Neuronal stem cell (in vitro differentiated cells): Measurements from ENCODE around the gene PLEKHN1.

Experiments used
- DNase-seq: peaks from one replicate; pipeline ENCODE4 v3.0.0-alpha.2; 2013; ENCODE audit warnings: low spot score
- H2AFZ ChIP-seq: one replicate; pipeline ENCODE4 v1.6.1; 2013; ENCODE audit warnings: mild to moderate bottlenecking, low read length, inconsistent platforms
- H2AK5ac ChIP-seq: 2 replicates; pipeline ENCODE4 v1.6.1; 2013; ENCODE audit warnings: low read depth, mild to moderate bottlenecking, inconsistent platforms, low read length, moderate library complexity, mixed read lengths
- H2BK120ac ChIP-seq: 2 replicates; pipeline ENCODE4 v1.6.1; 2013; ENCODE audit warnings: low read depth, mild to moderate bottlenecking, inconsistent platforms, low read length, moderate library complexity, mixed read lengths
- H2BK12ac ChIP-seq: one replicate; pipeline ENCODE4 v1.6.1; 2013; ENCODE audit warnings: low read length, inconsistent platforms
- H2BK15ac ChIP-seq: 2 replicates; pipeline ENCODE4 v1.6.1; 2013; ENCODE audit warnings: mild to moderate bottlenecking, low read length, inconsistent platforms, mixed read lengths
- H2BK5ac ChIP-seq: one replicate; pipeline ENCODE4 v1.6.1; 2013; ENCODE audit warnings: inconsistent platforms, mild to moderate bottlenecking, low read length, moderate library complexity
- H3K14ac ChIP-seq: one replicate; pipeline ENCODE4 v1.6.1; 2013; ENCODE audit warnings: low read length, inconsistent platforms
- H3K18ac ChIP-seq: 2 replicates; pipeline ENCODE4 v1.6.1; 2013; ENCODE audit warnings: low read length, inconsistent platforms
- H3K23ac ChIP-seq: 2 replicates; pipeline ENCODE4 v1.6.1; 2013; ENCODE audit warnings: low read depth, mild to moderate bottlenecking, mixed read lengths, low read length, inconsistent platforms; ENCODE audit not compliant: poor library complexity
- H3K27ac ChIP-seq: replicated peaks from 3 replicates; pipeline ENCODE4 v1.5.1; 2013; ENCODE audit warnings: low read length, inconsistent platforms
- H3K27me3 ChIP-seq, 3 experiments: 2 replicates each; pipeline ENCODE4 v1.6.1; 2013; ENCODE audit warnings: low read length in 3 of 3, mild to moderate bottlenecking in 2 of 3, inconsistent platforms in 1 of 3, low read depth in 1 of 3, mixed read lengths in 1 of 3, moderate library complexity in 1 of 3; ENCODE audit not compliant: control insufficient read depth in 3 of 3, insufficient read depth in 3 of 3
- H3K36me3 ChIP-seq, 2 donors: replicated peaks in 1 of 2; 2 replicates each; pipeline ENCODE4 v1.6.1; 2013; ENCODE audit warnings: low read length in 2 of 2; ENCODE audit not compliant: control insufficient read depth in 2 of 2, insufficient read depth in 2 of 2
- H3K4ac ChIP-seq: 2 replicates; pipeline ENCODE4 v1.6.1; 2013; ENCODE audit warnings: inconsistent platforms, mild to moderate bottlenecking, low read length, moderate library complexity
- H3K4me1 ChIP-seq, 2 donors: 1 replicate in 1 of 2; 2 replicates in 1 of 2; pipeline ENCODE4 v1.6.1; 2013; ENCODE audit warnings: low read length in 2 of 2, low read depth in 1 of 2; ENCODE audit not compliant: control insufficient read depth in 2 of 2, insufficient read depth in 1 of 2
- H3K4me2 ChIP-seq: one replicate; pipeline ENCODE4 v1.6.1; 2013; ENCODE audit warnings: mild to moderate bottlenecking, low read length, inconsistent platforms; ENCODE audit not compliant: insufficient read depth, poor library complexity, severe bottlenecking
- H3K4me3 ChIP-seq, 2 donors: 2 replicates each; pipeline ENCODE4 v1.5.1; 2013; ENCODE audit warnings: low read length in 2 of 2, mild to moderate bottlenecking in 2 of 2, inconsistent platforms in 1 of 2, moderate library complexity in 1 of 2
- H3K79me1 ChIP-seq: one replicate; pipeline ENCODE4 v1.6.1; 2013; ENCODE audit warnings: low read depth, mild to moderate bottlenecking, inconsistent platforms, low read length, moderate library complexity
- H3K9ac ChIP-seq: one replicate; pipeline ENCODE4 v1.6.1; 2013; ENCODE audit warnings: mild to moderate bottlenecking, low read depth, low read length, inconsistent platforms; ENCODE audit not compliant: poor library complexity
- H3K9me3 ChIP-seq, 2 donors: replicated peaks in 1 of 2; 2 replicates each; pipeline versions ENCODE3 to v1.6.1; 2013; ENCODE audit warnings: low read length in 2 of 2, mild to moderate bottlenecking in 2 of 2, inconsistent platforms in 1 of 2, low read depth in 1 of 2, mixed read lengths in 1 of 2, moderate library complexity in 1 of 2; ENCODE audit not compliant: control insufficient read depth in 2 of 2, insufficient read depth in 1 of 2
- H4K8ac ChIP-seq: one replicate; pipeline ENCODE4 v1.6.1; 2013; ENCODE audit warnings: low read depth, mild to moderate bottlenecking, inconsistent platforms, low read length, moderate library complexity
- H4K91ac ChIP-seq: one replicate; pipeline ENCODE4 v1.6.1; 2013; ENCODE audit warnings: low read length, low read depth, mild to moderate bottlenecking, inconsistent platforms; ENCODE audit not compliant: poor library complexity
- WGBS, 2 donors: extraction: QIAGEN DNeasy Blood & Tissue Kit; methylation state at CpG; one replicate each; pipeline ENCODE4 v1.1.7; 2013; ENCODE audit warnings: missing lambda C conversion rate in 2 of 2, mixed read lengths in 1 of 2; ENCODE audit not compliant: insufficient read length in 2 of 2, insufficient replicate concordance in 1 of 2; ENCODE audit errors: extremely low coverage in 2 of 2; 5-methylcytosine and 5-hydroxymethylcytosine counted together

The PLEKHN1 gene

GRCh38 chr1:1004780-1005697 lies 38.8 kb downstream of the PLEKHN1 start:
- no peak overlapping the region for H4K8ac ChIP-seq
- peaks cover 0 to 4% of the 10 kb centered on the region in 2 donors for H3K36me3 ChIP-seq
- peak overlapping the region in 1 of 2 donors; percentile 38 for H3K4me3 ChIP-seq
- H2AFZ ChIP-seq = peak overlapping the region; percentile 68
- peak overlapping the region; percentile 26 for H3K4me2 ChIP-seq
- H3K14ac ChIP-seq = peak overlapping the region; percentile 61
- peaks cover 0 to 3% (median 0%) of the 10 kb centered on the region in 3 experiments for H3K27me3 ChIP-seq
- H3K79me1 ChIP-seq = peaks cover 8% of the 10 kb centered on the region
- no peak overlapping the region for H2BK120ac ChIP-seq
- H3K4ac ChIP-seq = no peak overlapping the region
- peak overlapping the region; percentile 5 for H2BK12ac ChIP-seq
- H3K18ac ChIP-seq = peak overlapping the region; percentile 91
- H2BK15ac ChIP-seq = peak overlapping the region; percentile 31
- H3K23ac ChIP-seq = peak overlapping the region; percentile 1
- H3K4me1 ChIP-seq = peaks cover 30 to 40% of the 10 kb centered on the region in 2 donors
- no peak overlapping the region for H4K91ac ChIP-seq
- WGBS, 2 donors = no CpG with 5 or more reads among the region's 21 CpGs
- H3K9ac ChIP-seq = peak overlapping the region; percentile 75
- peak overlapping the region; percentile 73 for H3K27ac ChIP-seq
- DNase-seq = no peak
- H2AK5ac ChIP-seq = peak overlapping the region; percentile 13
- H3K9me3 ChIP-seq = peaks cover 0 to 1% of the 10 kb centered on the region in 2 donors
- peak overlapping the region; percentile 19 for H2BK5ac ChIP-seq

- H4K8ac ChIP-seq = no peak overlapping the region
- WGBS, 2 donors = no CpG with 5 or more reads among the region's 23 CpGs
These were observed 39.6 kb downstream of the PLEKHN1 start for GRCh38 chr1:1005774-1006304.

GRCh38 chr1:1006305-1007159 lies 40.2 kb downstream of the PLEKHN1 start:
- Histone ChIP-seq H3K4me1 (peaks cover 30 to 37% of the 10 kb centered on the region in 2 donors), H3K27me3 (peaks cover 0 to 3% (median 0%) of the 10 kb centered on the region in 3 experiments), H2AFZ (no peak overlapping the region), H2BK15ac (peak overlapping the region; percentile 40), H4K8ac (no peak overlapping the region), H2BK120ac (no peak overlapping the region), H3K9ac (no peak overlapping the region), H3K14ac (no peak overlapping the region), H3K4me3 (no peak overlapping the region), H2AK5ac (peak overlapping the region; percentile 13), H3K18ac (peak overlapping the region; percentile 31), H3K4me2 (no peak overlapping the region), H3K36me3 (peaks cover 0 to 4% of the 10 kb centered on the region in 2 donors), H3K9me3 (peaks cover 0 to 2% of the 10 kb centered on the region in 2 donors), H4K91ac (no peak overlapping the region), H3K4ac (no peak overlapping the region), H3K23ac (peak overlapping the region; percentile 59), H2BK5ac (peak overlapping the region; percentile 2), H2BK12ac (peak overlapping the region; percentile 18), H3K79me1 (peaks cover 8% of the 10 kb centered on the region), H3K27ac (no peak overlapping the region)
- no CpG with 5 or more reads among the region's 37 CpGs for WGBS, 2 donors
- no peak for DNase-seq

More at GRCh38 chr1:1005774-1006304, 39.6 kb downstream of the PLEKHN1 start:
- Histone ChIP-seq H3K4me2 (peak overlapping the region; percentile 18), H2BK15ac (peak overlapping the region; percentile 49), H3K9me3 (peaks cover 0 to 1% of the 10 kb centered on the region in 2 donors), H3K79me1 (peaks cover 8% of the 10 kb centered on the region), H3K27me3 (peaks cover 0 to 3% (median 0%) of the 10 kb centered on the region in 3 experiments), H2AK5ac (peak overlapping the region; percentile 13), H2BK5ac (peak overlapping the region; percentile 2), H4K91ac (no peak overlapping the region), H3K18ac (peak overlapping the region; percentile 29), H3K4me1 (peaks cover 30 to 39% of the 10 kb centered on the region in 2 donors), H3K36me3 (peaks cover 0 to 4% of the 10 kb centered on the region in 2 donors), H2BK12ac (peak overlapping the region; percentile 58), H3K4ac (no peak overlapping the region), H3K9ac (peak overlapping the region; percentile 60), H2AFZ (no peak overlapping the region), H3K27ac (peak overlapping the region; percentile 73), H3K4me3 (no peak overlapping the region), H3K14ac (no peak overlapping the region), H3K23ac (peak overlapping the region; percentile 60), H2BK120ac (no peak overlapping the region)
- DNase-seq = no peak
